GM10266 (cell line): Measurements from ENCODE around the gene SIN3A.

Experiments used
- DNase-seq: peaks from one replicate; pipeline ENCODE4 v3.0.0; 2012; ENCODE audit errors: extremely low spot score
- TF ChIP-seq, protein P1 (sequence below): IDR thresholded peaks from 2 replicates; pipeline ENCODE4 v1.5.1; 2012; ENCODE audit warnings: mild to moderate bottlenecking, low read depth; ENCODE audit not compliant: control insufficient read depth, insufficient read depth; ENCODE audit errors: missing control alignments

SIN3A gene

DNA sequence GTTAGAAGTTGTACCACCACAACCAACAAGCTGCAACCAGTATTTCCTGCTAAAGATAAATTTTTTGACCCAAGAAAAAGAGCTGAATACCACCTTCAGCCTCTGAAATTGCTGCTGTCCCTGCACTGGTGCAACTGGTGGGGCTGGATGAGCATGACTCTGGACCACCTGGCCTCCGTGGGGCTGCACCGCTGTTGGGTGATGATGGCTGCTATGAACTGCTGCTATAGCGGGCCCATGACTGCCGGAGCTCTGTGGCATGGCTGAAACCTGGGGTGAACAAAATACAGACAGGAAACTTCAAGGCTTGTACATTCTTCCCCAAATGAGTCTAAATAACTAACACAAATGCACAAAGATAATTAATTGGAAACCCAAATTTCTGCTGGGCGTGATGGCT is 28.9 kb downstream of the SIN3A start:
- TF ChIP-seq, protein P1, sequence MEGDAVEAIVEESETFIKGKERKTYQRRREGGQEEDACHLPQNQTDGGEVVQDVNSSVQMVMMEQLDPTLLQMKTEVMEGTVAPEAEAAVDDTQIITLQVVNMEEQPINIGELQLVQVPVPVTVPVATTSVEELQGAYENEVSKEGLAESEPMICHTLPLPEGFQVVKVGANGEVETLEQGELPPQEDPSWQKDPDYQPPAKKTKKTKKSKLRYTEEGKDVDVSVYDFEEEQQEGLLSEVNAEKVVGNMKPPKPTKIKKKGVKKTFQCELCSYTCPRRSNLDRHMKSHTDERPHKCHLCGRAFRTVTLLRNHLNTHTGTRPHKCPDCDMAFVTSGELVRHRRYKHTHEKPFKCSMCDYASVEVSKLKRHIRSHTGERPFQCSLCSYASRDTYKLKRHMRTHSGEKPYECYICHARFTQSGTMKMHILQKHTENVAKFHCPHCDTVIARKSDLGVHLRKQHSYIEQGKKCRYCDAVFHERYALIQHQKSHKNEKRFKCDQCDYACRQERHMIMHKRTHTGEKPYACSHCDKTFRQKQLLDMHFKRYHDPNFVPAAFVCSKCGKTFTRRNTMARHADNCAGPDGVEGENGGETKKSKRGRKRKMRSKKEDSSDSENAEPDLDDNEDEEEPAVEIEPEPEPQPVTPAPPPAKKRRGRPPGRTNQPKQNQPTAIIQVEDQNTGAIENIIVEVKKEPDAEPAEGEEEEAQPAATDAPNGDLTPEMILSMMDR = no peak

DNA sequence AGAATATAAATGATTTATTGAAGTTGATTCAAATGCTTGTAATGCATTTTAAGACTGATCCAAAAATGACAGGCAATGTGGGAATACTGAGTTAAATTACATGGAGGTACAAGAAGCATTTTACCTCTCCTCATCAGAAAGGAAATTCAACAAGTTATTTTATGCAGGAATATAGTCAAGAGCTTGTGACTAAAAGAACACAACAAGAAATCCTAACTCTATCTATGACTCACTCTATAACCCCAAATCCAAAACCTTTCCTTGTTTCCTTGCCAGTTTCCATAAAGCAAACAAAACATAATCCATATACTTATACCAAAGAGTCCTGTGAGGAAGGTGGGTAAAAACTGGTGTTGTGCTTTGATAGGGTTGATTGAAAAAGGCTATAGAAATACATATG is 30.8 kb downstream of the SIN3A start:
- DNase-seq = no peak
- TF ChIP-seq, protein P1 = no peak

More for the DNA sequence above, 28.9 kb downstream of the SIN3A start:
- DNase-seq = no peak

DNA sequence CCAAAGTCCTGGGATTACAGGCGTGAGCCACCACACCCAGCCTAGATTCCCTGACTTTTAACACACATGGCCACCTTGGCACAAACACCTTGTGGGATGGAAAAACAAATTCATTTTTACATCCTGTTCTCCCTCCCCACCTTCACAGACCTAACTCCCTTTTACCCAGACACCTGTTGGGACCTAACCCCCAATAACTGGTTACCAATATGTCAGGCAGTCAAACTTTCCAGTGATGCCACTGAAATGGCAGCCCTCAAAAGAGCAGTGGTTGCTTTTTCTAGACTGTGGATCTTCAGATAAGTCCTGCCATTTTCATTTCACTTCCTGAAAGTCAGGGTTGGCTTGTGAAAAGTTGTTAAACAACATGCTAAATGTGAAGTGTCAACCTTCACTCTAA is 34.9 kb downstream of the SIN3A start:
- DNase-seq = no peak
- TF ChIP-seq, protein P1 = no peak

- TF ChIP-seq, protein P1 = no peak
Measured at GRCh38 chr15:75410196-75410595, 41.3 kb downstream of the SIN3A start.

GRCh38 chr15:75407083-75407482 is 44.4 kb downstream of the SIN3A start:
- no peak for DNase-seq
- TF ChIP-seq, protein P1 = no peak

More at GRCh38 chr15:75410196-75410595, 41.3 kb downstream of the SIN3A start:
- no peak for DNase-seq

DNA sequence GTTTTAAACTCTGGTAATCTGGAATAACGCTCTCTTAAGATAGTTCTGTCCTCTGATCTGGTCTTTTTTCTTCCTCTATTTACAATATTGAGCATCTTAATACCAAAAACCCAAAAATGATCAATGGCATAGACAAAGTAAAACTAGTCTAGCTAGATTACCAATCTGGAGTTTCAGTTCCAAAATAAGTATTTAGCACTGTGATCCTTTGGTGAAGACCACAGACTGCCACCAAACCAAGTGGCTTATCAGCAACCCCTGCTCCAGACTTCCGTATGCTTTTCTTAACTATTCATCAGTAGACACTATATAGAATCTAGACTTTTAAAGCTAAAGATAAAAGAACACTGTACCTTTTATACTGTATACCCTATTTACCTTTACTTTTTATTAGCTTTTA is 47.6 kb downstream of the SIN3A start:
- TF ChIP-seq, protein P1 = no peak
- DNase-seq = no peak

GRCh38 chr15:75397494-75397893 is 54.0 kb downstream of the SIN3A start:
- no peak for DNase-seq
- TF ChIP-seq, protein P1 = no peak
